K562 (cell line): ENCODE measurements around the gene LSM12. TPM values are rescaled to one million over a fixed set of nuclear protein-coding genes. Genes with fewer than 3 reads are reported as not detected.

Source experiments
- ATAC-seq: fragments of 200-7000 bp; cut with Tn5 transposase; 3 replicates; pipeline ENCODE4 v1.9.1; 2020; ENCODE audit warnings: moderate library complexity
- BruUV-seq: library from RNA; stranded (reverse); fragments of 400-500 nt; replicated peaks from 2 replicates; lab custom pipeline; 2021; lab: Mats Ljungman, UMichigan
- CTCF ChIA-PET: fragments of 300-600 bp; formaldehyde crosslinking; extraction: SDS; loops from one replicate; lab custom pipeline; 2021; ENCODE audit warnings: low intra/inter-chr PET ratio; lab: Yijun Ruan, JAX
- POLR2A ChIA-PET: fragments of 300-600, 350-650 bp; sonication (Branson Sonifier 250); formaldehyde crosslinking; extraction: SDS; loops from one replicate; lab custom pipeline; 2021; ENCODE audit warnings: antibody characterized with exemption, inconsistent platforms; lab: Yijun Ruan, JAX
- DNase-seq, 4 experiments: peaks; one replicate each; pipeline versions ENCODE4 v3.0.0 to v3.0.0-alpha.2; 2011 to 2018; ENCODE audit warnings: low spot score in 3 of 4, mixed read lengths in 3 of 4; ENCODE audit errors: extremely low read depth in 1 of 4
- FAIRE-seq: peaks from 2 replicates; lab custom pipeline; 2011; peaks lifted over from hg19 to GRCh38; lab: Jason Lieb, UNC
- H2AFZ ChIP-seq: 2 replicates; pipeline ENCODE4 v1.6.0; 2011; ENCODE audit warnings: low read depth, low read length, control low read depth, inconsistent platforms
- H3K27ac ChIP-seq: fragments of 200-600 bp; 3 replicates; pipeline ENCODE4 v1.8.0; 2011; ENCODE audit warnings: low read depth, mild to moderate bottlenecking, control low read depth, inconsistent platforms, low read length, moderate library complexity, mixed read lengths; ENCODE audit errors: extremely low read depth
- H3K27me3 ChIP-seq, 2 experiments: fragments of 300-600 bp in 1 of 2; 2 replicates in 1 of 2; 3 replicates in 1 of 2; pipeline versions ENCODE4 v1.6.0 to v1.8.0; 2011; ENCODE audit warnings: inconsistent platforms in 2 of 2, low read length in 2 of 2, mild to moderate bottlenecking in 1 of 2, mixed read lengths in 1 of 2, moderate library complexity in 1 of 2; ENCODE audit not compliant: control insufficient read depth in 2 of 2, insufficient read depth in 2 of 2
- H3K36me3 ChIP-seq: fragments of 300-600 bp; 3 replicates; pipeline ENCODE4 v1.8.0; 2011; ENCODE audit warnings: mild to moderate bottlenecking, low read length, inconsistent platforms; ENCODE audit not compliant: control insufficient read depth, insufficient read depth
- H3K4me1 ChIP-seq, 2 experiments: fragments of 200-600 bp in 1 of 2; replicated peaks in 1 of 2; 2 replicates in 1 of 2; 3 replicates in 1 of 2; pipeline versions ENCODE4 v1.5.1 to v1.8.0; 2011; ENCODE audit warnings: inconsistent platforms in 2 of 2, low read length in 2 of 2, mild to moderate bottlenecking in 1 of 2, mixed read lengths in 1 of 2, moderate library complexity in 1 of 2; ENCODE audit not compliant: control insufficient read depth in 2 of 2, insufficient read depth in 2 of 2
- H3K4me2 ChIP-seq: 2 replicates; pipeline ENCODE4 v1.6.1; 2011; ENCODE audit warnings: low read length, control low read depth, inconsistent platforms, mixed read lengths; ENCODE audit not compliant: insufficient read depth
- H3K4me3 ChIP-seq: fragments of 200-600 bp; sonication (generic), shearing (Covaris generic); 2 replicates; pipeline ENCODE4 v1.5.1; 2016; ENCODE audit warnings: control low read depth, inconsistent platforms
- H3K79me2 ChIP-seq: fragments of 200-600 bp; 3 replicates; pipeline ENCODE4 v1.8.0; 2011; ENCODE audit warnings: low read length, inconsistent platforms; ENCODE audit not compliant: control insufficient read depth, insufficient read depth
- H3K9ac ChIP-seq, 2 experiments: 2 replicates each; pipeline versions ENCODE4 v1.6.0 to v1.6.1; 2011; ENCODE audit warnings: low read depth in 2 of 2, low read length in 2 of 2, control low read depth in 1 of 2, inconsistent platforms in 1 of 2, mild to moderate bottlenecking in 1 of 2, mixed read lengths in 1 of 2; ENCODE audit not compliant: insufficient read depth in 1 of 2
- H3K9me1 ChIP-seq: one replicate; pipeline ENCODE4 v1.6.0; 2011; ENCODE audit warnings: inconsistent platforms, mild to moderate bottlenecking, low read length, moderate library complexity; ENCODE audit not compliant: control insufficient read depth, insufficient read depth
- H3K9me3 ChIP-seq: replicated peaks from 2 replicates; pipeline ENCODE4 v1.5.1; 2011; ENCODE audit warnings: low read depth, low read length, inconsistent platforms; ENCODE audit not compliant: control insufficient read depth, insufficient read depth
- H4K20me1 ChIP-seq: replicated peaks from 2 replicates; pipeline ENCODE4 v1.6.1; 2011; ENCODE audit warnings: low read length, inconsistent platforms, mixed read lengths; ENCODE audit not compliant: control insufficient read depth, insufficient read depth
- HDAC3 ChIP-seq: fragments of 450-650 bp; IDR thresholded peaks from 2 replicates; pipeline ENCODE4 v1.6.1; 2018; ENCODE audit warnings: borderline replicate concordance, mild to moderate bottlenecking, moderate library complexity; ENCODE audit not compliant: partially characterized antibody
- MYNN ChIP-seq, 2 experiments: sonication (generic); formaldehyde crosslinking in 1 of 2; IDR thresholded peaks; 2 replicates each; pipeline versions ENCODE4 v1.5.0 to v1.6.1; 2016 to 2020; ENCODE audit warnings: antibody characterized with exemption in 1 of 2, missing genetic modification reagents in 1 of 2
- RAD21 ChIP-seq, 2 experiments: fragments of 250-450 bp in 1 of 2; fragments of 450-650 bp in 1 of 2; sonication (Bioruptor Pico) in 1 of 2; formaldehyde crosslinking in 1 of 2; IDR thresholded peaks in 1 of 2; conservative IDR thresholded peaks in 1 of 2; 2 replicates each; pipeline versions ENCODE4 v1.4.0 to v1.8.0; 2020 to 2022; ENCODE audit warnings: mild to moderate bottlenecking in 2 of 2, moderate library complexity in 1 of 2
- REST ChIP-seq, 2 experiments: fragments of 450-650 bp; formaldehyde crosslinking in 1 of 2; IDR thresholded peaks; 2 replicates each; pipeline versions ENCODE4 v1.4.0 to v1.6.1; 2014 to 2020; ENCODE audit warnings: mild to moderate bottlenecking in 2 of 2, borderline replicate concordance in 1 of 2, low read depth in 1 of 2
- whole genome bisulfite sequencing: fragments of 100-300 bp; shearing (Covaris generic); methylation state at CpG from one replicate; pipeline ENCODE4 v1.1.6; 2016; ENCODE audit warnings: low coverage, mixed read lengths; ENCODE audit not compliant: insufficient coverage; ENCODE audit errors: missing lambda C conversion rate; 5-methylcytosine and 5-hydroxymethylcytosine counted together
- in situ Hi-C: fragments of 300-500 bp; cut with MboI; formaldehyde crosslinking; loops from 4 replicates; pipeline ENCODE4 v1.15.0; 2018; ENCODE audit warnings: inconsistent platforms, mixed read lengths
- intact Hi-C: fragments of 100-400 bp; cut with micrococcal nuclease; formaldehyde crosslinking; loops from 2 replicates; pipeline ENCODE4 v1.14.2; 2022
- polyA plus RNA-seq, 8 experiments: library from polyadenylated mRNA; depleted of rRNA in 4 of 8; stranded (reverse) in 5 of 8; unstranded in 3 of 8; fragments of >200 nt; fragmentation: Nextera tagmentation in 2 of 8; fragmentation: Illumina TruSeq in 1 of 8; extraction: Ambion mirVana in 2 of 8; extraction: Trizol in 1 of 8; gene quantifications; 2 replicates each; pipeline versions ENCODE4 v1.2.1 to v1.2.3, GENCODE V29; 2011 to 2014; ENCODE audit warnings: inconsistent platforms in 1 of 8, missing spikeins in 1 of 8
- total RNA-seq, 7 experiments: library from RNA; depleted of rRNA in 6 of 7; stranded (reverse); fragments of >200 nt in 6 of 7; fragmentation: Illumina TruSeq in 2 of 7; extraction: Trizol in 2 of 7; gene quantifications; 2 replicates each; pipeline versions ENCODE4 v1.2.1 to v1.2.3, GENCODE V29; 2011 to 2021; ENCODE audit warnings: low replicate concordance in 1 of 7

Gene LSM12
- total and polyA plus RNA-seq, 9 of the 15 experiments (the other 6 are each of a cell fraction or from before 2014, with no cell fraction given), result 53.0 to 258 (median 89.3) TPM

DNA sequence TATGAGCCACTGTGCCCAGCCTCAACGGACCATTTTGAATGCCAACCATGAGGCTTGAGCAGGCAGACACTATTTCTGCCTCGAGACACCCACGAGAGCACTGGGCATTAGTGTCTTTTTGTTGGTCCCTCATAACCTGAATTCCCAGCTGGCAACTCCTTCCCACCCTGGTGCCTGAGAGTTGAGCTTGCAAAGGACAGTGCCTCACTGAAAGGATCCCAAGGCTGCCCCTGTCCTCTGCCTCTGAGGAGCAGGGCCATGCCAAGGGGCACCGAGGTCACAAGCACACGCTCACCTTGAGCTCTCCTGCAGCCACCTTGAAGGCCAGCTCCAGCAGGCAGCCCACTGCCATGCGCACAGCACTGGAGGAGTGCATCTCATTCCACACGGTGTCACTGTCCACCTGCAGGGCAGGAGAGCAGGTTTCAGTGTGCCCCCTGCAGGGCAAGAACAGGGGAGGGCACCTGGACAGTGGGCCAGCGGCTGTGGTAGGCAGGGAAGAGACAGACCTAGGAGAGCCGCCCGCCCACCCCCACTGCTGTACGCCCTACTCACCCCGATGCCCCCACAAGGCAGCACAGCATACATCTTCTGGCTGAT, 16.9 kb upstream of the LSM12 start:
- DNase-seq (peak in 2 of 4 experiments; percentile 44 to 61), FAIRE-seq (no peak), ATAC-seq (peak; percentile 60)
- in situ Hi-C loops (no loop called here), intact Hi-C loops (no loop called here)
- no TSS peak for BruUV-seq
- Histone ChIP-seq H3K4me3 (no peak overlapping the region), H2AFZ (no peak overlapping the region), H3K79me2 (no peaks in the 10 kb centered on the region; the same call in 2 of the 3 replicates), H3K4me2 (no peak overlapping the region), H3K9me1 (peaks cover 4% of the 10 kb centered on the region), H3K27ac (no peak overlapping the region), H3K9me3 (no peaks in the 10 kb centered on the region), H4K20me1 (no peaks in the 10 kb centered on the region), H3K4me1 (peaks cover 21 to 53% of the 10 kb centered on the region in 2 experiments), H3K36me3 (peaks cover 24% of the 10 kb centered on the region; the same call in 1 of the 3 replicates), H3K27me3 (no peaks in the 10 kb centered on the region), H3K9ac (no peak overlapping the region)
- POLR2A ChIA-PET, result interaction anchor here (1.0 kb wide), 4 partner anchors 8 to 38 kb away, joined by 3 to 4 read pairs (median 4); no protein-coding TSS in a partner anchor
- CTCF ChIA-PET, result interaction anchor here (0.8 kb wide), 1 partner anchor 15 kb away, joined by 3 read pairs; no protein-coding TSS in a partner anchor
- WGBS, result 71% methylated on average over 8 of the region's 12 CpGs
- peak; percentile 40; the same call in 1 of the 2 replicates for TF ChIP-seq MYNN (IDR thresholded peaks at IDR 0.05)
- TF ChIP-seq MYNN (CRISPR knock-in tag; IDR thresholded peaks at IDR 0.05), result no peak
- TF ChIP-seq REST (IDR thresholded peaks at IDR 0.05; ENCODE audit: borderline replicate concordance), result peak; percentile 42; the same call in 1 of the 2 replicates
- TF ChIP-seq REST (CRISPR knock-in tag; IDR thresholded peaks at IDR 0.05; ENCODE audit: low read depth), result no peak
- TF ChIP-seq RAD21 (CRISPR knock-in tag; conservative IDR thresholded peaks at IDR 0.05 in 1 of 2, IDR thresholded peaks at IDR 0.05 in 1 of 2), result peak in 1 of 2 experiments; percentile 68; a peak in 2 of 4 replicates
- no peak for TF ChIP-seq HDAC3
